GM15510 (cell line): Measurements from ENCODE around the gene FLAD1.

Experiments
- POLR2A ChIP-seq: IDR thresholded peaks from 3 replicates; pipeline ENCODE4 v1.6.1; 2011; ENCODE audit warnings: borderline replicate concordance; ENCODE audit not compliant: insufficient read length; ENCODE audit errors: extremely low read depth

FLAD1 gene

GRCh38 chr1:154944401-154945159 lies 38.6 kb upstream of the FLAD1 start:
- no peak for TF ChIP-seq POLR2A

- TF ChIP-seq POLR2A = no peak
These were observed 37.8 kb upstream of the FLAD1 start for GRCh38 chr1:154945160-154945961.

GRCh38 chr1:154945962-154946850 lies 36.9 kb upstream of the FLAD1 start:
- TF ChIP-seq POLR2A = no peak

- TF ChIP-seq POLR2A = no peak
These were observed 35.1 kb upstream of the FLAD1 start for GRCh38 chr1:154948079-154948478.

- no peak for TF ChIP-seq POLR2A
These were observed 31.1 kb upstream of the FLAD1 start for GRCh38 chr1:154951901-154952657.

- TF ChIP-seq POLR2A = no peak
These were observed 30.5 kb upstream of the FLAD1 start for GRCh38 chr1:154952664-154953063.

- no peak for TF ChIP-seq POLR2A
These were observed 29.5 kb upstream of the FLAD1 start for GRCh38 chr1:154953611-154954038.

- no peak for TF ChIP-seq POLR2A
These were observed 28.6 kb upstream of the FLAD1 start for GRCh38 chr1:154954541-154954940.

GRCh38 chr1:154955039-154955717 lies 28.0 kb upstream of the FLAD1 start:
- TF ChIP-seq POLR2A = no peak

- no peak for TF ChIP-seq POLR2A
These were observed 27.2 kb upstream of the FLAD1 start, which contains the start of gene PBXIP1 for GRCh38 chr1:154955718-154956543. TSS of gene PBXIP1 (minus strand) at chr1:154956099. CDS start at chr1:154953721, 2,378 bp downstream.

- no peak for TF ChIP-seq POLR2A
These were observed 26.6 kb upstream of the FLAD1 start for GRCh38 chr1:154956544-154956941.

- no peak for TF ChIP-seq POLR2A
These were observed 26.0 kb upstream of the FLAD1 start for GRCh38 chr1:154957091-154957657.
